SU-DHL-6 (cell line): ENCODE data around the gene GPC1.

Experiments used
- CTCF ChIP-seq: fragments of 200-600 bp; sonication (generic); IDR thresholded peaks from one replicate; pipeline ENCODE4 v1.5.1; 2017; ENCODE audit warnings: antibody characterized with exemption, mild to moderate bottlenecking, low read length, moderate library complexity; ENCODE audit not compliant: insufficient read depth, poor library complexity, severe bottlenecking
- EZH2phosphoT487 ChIP-seq: fragments of 200-600 bp; sonication (generic), shearing (Covaris generic); conservative IDR thresholded peaks from 2 replicates; pipeline ENCODE4 v1.6.1; 2018; ENCODE audit warnings: mild to moderate bottlenecking, antibody characterized with exemption, low read length, moderate library complexity, mixed read lengths

GRCh38 chr2:240400371-240401161 lies 34.9 kb upstream of the GPC1 start:
- TF ChIP-seq CTCF, result no peak
- TF ChIP-seq EZH2phosphoT487, result no peak
